Measurements from ENCODE around the gene PMM2.
"Not testable (repeated sequence)": the region's sequence is repeated elsewhere in the genome, so short reads cannot be mapped to it uniquely, and the experiment has no call there.

Gene PMM2

DNA sequence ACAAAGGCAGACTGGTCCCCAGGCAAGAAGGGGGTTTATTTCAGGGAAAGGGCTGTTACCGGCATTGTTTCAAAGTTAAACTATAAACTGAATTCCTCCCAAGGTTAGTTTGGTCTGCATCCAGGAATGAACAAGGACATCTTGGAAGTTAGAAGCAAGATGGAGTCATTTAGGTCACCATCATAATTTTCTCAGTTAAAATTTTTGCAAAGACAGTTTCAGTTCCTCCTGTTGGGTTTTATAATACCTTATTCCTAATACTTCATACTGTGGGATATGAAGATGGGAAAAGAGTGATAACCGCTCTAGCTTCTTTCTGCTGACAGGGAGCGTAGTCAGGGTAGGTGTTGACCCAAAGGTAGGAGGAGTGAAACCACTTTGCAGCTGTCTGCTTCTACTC is 24.8 kb downstream of the PMM2 start:
- no peak for DNase-seq

DNA sequence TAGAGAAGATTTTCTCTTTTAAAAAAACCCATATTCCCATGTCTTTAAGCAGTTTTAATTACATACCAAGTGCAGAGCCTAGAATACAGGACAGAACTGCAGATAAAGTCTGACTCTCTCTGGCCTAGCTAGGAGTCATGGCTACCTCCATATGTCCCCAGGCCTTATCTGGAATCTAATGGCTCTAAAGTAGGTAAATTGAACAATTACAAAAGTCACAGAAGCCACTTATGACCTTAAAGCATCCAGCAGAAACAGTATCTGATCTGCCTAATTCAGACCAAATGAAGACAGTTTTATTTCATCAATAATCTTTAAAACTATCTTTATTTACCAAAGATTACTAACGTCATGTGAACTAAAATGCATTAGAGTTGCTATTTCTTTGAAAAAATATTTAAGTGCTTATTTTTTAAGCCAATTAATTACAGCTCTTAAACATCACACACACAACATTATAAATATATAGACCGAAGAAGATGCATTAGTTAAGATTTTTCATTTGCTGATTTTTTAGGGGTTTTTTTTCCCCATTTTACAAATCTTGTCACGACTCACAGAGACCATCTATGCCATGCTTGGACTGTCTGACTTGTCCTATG is 28.7 kb downstream of the PMM2 start:
- DNase-seq = no peak

DNA sequence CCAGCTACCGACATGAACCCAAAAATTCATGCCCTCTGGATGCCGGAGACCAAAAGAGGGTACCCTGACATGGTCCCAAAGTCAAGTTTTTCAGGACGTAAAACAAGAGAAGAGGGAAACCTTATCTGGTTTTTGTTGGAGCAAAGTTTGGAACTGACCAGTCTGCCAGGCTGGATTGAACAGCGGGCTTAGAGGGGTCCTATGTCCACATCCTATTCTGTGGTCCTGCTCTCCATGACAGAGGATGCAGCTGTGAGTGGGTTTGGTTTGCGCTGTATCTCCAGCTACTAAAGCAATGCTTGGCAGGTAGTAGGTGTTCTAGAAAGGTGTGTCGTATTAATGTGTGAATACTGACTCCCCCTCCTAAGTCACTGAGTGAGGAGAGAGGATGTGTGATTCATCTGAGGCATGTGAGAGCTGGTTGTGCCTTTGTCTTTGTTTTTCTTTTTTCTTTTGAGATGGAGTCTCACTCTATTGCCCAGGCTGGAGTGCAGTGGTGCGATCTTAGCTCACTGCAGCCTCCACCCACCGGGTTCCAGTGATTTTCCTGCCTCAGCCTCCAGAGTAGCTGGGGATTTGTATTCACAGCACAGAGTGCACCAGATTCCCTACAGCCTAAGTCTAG is 31.0 kb downstream of the PMM2 start:
- no peak for DNase-seq

DNA sequence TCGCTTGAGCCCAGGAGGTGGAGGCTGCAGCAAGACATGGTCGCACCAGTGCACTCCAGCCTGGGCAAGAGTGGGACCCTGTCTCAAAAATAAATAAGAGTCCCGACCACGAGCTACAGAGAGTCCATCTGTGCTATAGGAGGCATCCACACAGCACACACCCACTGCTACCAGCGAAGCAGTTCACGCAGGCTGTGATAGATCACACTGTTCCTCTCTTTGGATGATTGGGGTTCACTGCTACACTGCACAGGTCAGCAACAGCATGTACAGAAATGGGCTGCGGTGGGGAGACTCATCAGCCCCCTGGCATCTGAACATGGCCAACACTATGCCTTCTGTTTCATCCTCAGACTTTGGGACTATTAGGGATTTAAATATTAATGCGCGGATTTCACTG is 33.8 kb downstream of the PMM2 start:
- no peak for DNase-seq

DNA sequence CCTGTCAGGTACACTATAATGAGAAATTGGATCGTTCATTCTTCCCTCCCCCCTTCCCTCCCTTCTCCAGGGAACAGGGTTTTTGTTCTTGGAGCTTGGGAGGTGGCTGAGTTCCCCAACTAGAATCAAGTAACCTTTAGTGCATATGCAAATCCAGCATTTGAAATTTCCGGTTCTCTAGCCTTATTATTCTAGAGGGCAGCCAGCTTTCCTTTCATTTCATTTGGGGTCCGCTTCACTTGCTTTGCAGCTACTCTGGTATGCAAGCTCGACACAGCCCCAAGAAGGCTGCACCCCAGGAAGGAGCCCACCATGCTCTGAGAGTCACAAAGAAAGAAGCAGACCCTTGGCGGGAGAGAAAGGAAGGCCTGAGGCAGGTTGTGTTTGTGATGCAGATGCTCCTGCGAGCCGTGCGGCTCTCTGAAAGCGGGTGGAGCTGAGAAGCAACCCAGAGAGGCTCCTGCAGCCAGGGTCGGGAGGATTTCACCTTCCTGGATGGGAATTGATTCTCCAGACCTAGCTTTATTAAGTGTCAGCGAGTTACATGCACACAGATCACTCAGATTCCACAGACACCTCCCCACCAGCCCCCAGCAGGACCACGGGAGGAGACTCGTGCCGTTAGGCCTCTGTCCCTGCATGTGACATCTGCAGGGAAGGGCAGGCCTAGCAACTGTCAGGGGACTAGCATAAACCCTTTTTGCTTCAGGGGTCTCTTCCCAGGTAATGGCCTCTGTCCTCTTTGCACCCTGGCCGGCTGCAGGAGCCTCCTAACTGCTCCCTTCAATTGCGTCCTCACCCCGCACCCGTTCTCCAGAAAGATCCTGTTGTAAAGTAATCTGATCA is 34.5 kb downstream of the PMM2 start:
- no peak for DNase-seq

DNA sequence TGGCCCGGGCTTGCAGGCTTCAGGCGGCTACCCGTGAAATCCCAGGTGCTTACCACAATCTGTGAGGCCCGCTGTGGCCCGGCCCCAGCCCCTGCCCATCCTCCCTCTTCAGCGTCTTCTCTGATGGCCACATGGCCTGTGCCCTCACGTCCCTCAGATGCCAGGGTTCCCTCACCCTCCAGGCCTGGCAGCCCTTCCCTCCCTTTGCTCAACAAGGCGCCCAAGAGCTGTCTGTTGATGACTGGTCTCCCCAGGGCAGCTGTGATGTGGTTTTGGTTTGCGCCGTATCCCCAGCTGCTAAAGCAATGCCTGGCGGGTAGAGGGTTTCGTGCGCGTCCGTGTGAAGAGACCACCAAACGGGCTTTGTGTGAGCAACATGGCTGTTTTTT is 35.1 kb downstream of the PMM2 start:
- no peak for DNase-seq

DNA sequence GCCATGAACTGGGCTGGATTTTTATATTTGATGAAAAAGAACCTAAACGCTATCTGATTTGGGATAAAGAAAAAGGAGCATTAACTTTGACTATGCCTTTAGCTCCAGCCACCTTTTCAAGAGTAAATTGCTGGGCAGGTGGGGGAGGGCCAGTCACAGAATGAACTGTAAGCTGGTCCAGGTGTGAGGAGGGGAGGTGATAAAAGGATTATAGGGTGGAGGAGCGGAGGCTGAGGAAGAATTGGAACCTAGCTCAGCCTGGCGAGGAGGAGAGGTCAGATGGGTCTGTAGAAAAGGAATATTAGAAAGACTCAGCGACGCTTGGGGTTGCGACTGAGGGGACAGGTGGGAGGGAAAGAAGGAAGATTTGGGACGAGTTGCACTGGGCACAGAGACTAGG is 39.2 kb downstream of the PMM2 start:
- not testable (repeated sequence) for DNase-seq

DNA sequence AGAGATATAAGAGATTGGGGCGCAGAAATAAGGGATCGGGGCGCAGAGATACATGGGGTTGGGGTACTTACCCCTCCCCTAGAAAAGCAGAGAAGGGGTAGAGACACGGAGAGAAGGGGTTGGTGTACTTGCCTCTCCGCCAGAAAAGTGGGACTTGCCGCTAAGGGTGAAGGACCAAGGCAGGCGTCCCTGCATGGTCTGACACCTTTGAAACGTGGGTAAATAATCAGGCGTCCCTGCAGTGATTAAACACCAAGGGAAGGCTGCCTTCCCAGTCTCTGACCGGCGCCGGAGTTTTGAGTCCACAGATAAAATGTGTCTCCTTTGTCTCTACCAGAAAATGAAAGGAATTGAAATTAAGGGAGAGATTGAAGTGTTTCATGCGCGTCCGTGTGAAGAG is 40.0 kb downstream of the PMM2 start:
- not testable (repeated sequence) for DNase-seq

DNA sequence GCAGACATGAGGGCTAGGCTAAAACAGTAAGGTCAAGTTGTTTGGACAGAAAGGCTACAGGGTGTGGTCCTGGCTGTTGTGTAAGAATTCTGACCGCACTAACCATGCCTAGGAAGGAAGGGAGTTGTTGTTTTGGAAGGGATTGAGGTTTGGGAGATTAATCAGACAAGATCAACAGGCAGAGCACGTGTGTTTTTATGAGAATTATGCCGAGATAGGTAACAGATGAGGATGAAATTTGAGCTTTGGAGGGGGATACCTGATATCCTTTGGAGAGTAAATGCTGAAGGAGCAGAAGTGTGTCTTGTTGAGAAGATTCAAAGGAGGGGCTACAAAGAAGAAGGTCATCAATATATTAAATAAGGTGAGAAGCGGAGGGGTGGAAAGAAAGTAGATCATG is 44.4 kb downstream of the PMM2 start:
- DNase-seq = not testable (repeated sequence)

DNA sequence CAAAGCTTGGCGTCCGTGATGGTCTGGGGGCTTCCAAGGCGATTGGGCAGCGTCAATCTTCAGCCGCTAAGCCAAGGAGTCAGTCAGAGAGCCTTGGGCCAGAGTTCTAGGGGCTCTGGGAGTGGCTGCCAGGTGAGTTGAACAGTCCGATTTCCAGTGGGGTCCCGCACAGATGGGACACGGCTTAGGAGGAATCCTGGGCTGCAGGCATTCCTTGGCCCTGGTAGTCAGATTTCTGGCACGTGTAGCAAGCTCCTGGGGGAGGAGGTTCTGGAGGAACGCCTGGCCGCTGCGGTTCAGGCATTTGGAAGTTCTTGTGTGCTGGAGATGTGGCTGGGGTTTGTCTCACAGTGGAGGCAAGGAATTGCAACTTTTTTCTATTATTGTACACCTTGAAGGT is 45.7 kb downstream of the PMM2 start:
- not testable (repeated sequence) for DNase-seq

DNA sequence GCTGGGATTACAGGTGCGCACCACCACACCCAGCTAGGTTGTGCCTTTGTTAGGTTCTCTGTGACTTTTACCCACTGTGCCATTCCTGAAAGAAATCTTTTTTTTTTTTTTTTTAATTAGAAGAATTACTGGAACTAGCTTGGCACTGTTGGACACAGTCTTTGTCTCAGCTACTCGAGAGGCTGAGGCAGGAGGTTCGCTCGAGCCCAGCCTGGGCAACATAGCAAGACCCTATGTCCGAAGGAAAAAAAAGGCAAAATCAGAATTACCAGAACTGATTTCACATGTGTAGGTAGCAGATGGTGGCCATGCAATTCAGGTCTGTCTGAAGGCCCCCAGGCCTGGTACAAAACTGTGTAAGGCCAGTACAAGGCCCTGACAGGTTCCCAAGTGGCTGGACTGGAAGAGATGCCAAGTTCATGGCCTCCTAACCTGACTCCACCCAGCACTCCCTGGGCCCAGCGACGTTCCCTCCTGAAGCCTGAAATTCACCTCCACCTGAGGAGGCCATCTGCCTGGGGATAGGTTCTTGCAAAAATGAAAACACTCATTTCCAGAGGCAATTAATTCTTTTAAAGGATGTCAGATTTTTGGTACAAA is 48.2 kb downstream of the PMM2 start:
- no peak for DNase-seq

DNA sequence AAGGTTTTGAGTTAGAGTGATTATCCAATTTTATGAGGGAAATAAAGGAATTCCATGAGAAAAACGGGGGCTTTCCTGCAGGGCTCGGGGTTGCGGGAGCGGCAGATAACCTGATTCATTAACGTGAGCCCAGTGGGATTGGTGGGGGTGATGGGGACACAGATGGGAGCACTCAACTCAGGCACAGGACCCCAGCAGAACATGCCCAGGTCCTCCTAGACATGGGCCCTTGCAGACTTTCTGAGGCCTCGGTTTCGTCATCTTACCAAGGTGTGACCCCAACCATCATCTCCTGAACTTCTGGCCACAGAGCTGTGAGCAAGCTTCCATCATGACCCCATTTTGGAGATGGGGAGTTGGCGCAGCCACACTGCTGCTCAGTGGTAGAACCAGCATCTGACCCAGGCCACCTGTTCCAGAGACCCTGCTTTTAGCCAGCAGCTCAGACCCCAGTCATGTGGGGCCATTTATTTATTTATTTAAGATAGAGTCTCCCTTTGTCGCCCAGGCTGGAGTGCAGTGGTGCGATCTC is 48.8 kb downstream of the PMM2 start:
- DNase-seq = no peak

DNA sequence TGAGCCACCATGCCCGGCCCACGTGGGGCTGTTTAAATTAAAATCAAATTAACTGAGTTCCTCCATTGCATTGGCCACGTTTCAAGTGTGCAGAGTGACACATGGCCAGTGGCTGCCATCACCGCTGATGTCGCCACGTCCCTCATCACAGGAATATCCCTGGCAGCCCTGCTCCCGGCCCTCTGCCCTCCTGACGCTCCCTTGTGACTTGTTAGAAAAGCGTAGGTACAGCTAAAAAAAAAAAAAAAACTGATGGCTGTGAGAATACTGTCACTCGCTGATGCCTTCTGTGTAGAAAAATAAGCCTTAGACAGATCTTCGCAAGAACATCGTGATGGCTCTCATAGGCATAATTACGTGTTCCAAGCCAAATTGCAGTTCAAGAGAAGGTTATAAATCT is 49.5 kb downstream of the PMM2 start:
- no peak for DNase-seq

DNA sequence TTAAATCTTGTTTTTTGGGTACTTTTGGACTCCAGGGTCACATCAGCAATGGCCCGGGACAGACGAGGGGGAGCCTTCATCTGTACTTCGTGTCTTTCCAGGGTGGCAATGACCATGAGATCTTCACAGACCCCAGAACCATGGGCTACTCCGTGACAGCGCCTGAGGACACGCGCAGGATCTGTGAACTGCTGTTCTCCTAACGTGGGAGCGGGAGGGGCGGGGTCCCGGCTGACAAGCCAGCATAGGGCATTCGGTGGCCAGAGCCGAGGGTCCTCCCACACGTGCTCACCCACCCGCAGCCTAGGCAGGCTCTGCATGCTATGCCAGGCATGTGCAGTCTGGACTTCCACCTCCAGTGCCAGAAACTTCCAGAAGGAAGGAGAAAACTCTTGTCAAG is 50.0 kb downstream of the PMM2 start:
- no peak for DNase-seq

DNA sequence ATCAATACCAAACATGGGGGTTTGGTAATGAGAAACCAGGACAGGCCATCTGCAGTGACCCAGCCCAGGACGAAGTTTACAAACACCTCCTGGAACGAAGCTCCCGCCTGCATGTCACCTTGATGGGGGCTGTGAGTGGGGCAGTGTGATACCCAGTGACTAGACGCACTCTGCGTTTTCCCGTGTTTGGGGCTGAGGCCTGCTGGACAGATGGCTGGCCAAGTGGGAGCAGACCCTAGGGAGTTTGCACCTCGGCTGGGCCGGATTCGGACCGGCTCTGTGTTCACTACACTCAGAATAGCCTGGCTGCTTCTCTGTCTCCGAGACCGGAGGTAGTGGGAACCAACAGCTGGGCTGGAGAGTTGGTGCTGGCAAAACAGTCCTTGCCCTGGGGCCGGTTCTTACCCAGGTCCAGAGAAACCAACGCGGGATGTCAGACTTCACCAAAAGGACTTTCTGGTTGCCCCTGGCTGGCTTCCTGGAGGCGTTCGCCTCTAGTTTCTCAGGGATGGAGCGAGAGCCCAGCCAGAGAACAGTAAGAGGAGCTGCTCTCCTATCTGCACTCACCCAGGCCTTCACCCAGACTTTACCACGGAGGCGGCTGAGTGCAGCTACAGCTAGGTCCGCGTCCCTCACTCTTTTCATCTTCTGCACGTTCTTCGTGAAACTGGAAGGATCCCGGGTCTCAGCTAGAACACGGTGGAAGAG is 50.7 kb downstream of the PMM2 start:
- DNase-seq = no peak

DNA sequence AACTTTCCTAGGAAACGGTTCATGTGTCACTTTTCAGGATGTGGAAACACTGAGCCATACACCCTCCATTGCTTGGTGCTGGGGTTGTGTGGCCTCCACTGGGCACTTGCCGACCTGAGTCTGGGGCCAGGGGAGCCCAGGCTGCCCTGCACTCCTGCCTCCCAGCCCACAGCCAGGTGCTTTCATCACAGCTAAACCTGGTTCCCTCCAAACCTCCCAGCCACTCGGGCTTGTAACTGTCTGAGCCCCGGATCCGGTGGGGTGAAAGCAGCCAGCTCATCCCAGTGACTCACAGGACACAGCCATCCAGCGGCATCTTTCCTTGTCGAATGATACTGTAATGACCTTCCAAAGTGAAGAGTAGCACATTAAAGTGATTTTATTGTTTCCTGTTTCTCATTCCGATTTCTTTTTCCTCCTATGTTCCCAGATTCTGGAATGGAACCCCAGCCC is 51.3 kb downstream of the PMM2 start:
- no peak for DNase-seq

DNA sequence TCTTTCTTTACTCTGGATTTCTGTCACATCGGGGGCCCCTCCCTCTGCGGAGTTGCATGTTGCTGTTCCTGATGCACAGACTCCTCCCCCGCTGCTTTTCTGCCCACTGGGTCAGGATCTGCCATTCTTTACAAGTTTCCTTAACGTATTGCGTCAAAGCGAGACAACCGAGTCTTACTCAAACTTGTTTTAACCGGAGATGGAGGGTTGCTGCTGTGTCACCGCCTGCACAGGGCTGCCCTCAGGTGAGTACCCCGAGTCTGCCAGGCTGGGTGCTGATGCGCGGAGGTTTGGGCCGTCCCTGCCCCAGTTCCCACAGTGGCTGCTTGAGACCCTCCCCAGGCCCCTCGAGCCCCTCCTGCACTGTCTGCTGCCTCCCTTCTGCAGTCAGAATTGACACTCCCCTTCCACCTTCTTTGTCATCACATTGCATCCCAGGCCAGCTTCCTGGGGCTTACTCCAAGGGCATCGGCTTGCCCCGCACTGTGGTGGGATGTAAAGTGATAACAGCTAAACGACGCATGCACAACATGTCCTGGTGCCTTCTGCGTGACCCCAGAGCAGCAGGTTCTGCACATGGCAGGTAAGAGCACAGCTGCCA is 51.9 kb downstream of the PMM2 start:
- no peak for DNase-seq

DNA sequence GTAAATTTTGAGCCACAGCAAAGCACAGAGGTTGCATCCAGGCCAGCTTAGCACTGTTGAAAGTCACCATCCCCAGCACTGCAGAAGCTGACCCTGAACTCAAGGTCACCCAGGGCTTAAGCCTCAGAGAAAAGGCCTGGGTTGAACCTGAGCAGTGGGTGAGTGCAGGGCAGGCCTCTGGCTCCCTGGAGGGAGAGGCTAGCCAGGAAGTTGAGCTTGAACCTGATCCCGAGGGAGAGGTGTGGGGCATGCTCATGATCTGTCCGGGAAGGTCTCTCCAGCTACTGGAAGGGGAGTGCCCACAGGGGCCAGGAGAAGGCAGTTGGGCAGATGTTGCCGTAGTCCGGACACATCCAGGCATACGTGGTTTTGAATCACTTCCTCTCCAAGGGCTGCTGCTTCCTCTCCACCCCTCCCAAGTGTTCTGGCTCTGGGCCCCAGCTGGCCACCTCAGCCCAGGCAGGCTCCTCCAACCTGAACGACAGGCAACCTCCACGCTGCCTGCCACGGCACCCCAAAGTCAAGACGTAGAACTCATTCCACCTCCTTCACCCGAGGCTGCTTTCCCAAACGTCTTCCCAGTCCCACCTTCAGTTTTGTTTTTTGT is 52.7 kb downstream of the PMM2 start:
- no peak for DNase-seq

DNA sequence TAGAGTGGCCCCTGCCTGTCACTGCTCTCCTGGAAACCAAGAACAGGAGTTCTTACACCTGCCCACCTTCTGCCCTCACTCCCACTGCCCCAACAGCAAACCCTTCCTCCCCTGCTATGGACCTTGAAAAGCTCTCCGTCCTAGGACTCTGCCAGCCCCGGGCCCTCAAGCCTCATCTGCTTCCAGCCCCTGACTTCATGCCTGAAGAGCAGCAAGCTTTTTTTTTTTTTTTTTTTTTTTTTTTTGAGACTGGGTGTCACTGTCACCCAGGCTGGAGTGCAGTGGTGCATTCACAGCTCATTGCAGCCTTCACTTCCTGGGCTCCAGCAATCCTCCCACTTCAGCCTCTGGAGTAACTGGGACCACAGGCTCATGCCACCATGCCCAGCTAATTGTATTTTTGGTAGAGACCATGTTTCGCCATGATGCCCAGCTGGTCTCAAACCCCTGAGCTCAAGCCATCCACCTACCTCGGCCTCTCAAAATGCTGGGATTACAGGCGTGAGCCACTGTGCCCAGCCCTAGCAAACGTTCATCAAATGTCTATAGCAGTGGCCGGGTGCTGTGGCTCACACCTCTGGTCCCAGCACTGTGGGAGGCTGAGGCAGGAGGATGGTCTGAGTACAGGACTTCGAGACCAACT is 54.2 kb downstream of the PMM2 start:
- no peak for DNase-seq

DNA sequence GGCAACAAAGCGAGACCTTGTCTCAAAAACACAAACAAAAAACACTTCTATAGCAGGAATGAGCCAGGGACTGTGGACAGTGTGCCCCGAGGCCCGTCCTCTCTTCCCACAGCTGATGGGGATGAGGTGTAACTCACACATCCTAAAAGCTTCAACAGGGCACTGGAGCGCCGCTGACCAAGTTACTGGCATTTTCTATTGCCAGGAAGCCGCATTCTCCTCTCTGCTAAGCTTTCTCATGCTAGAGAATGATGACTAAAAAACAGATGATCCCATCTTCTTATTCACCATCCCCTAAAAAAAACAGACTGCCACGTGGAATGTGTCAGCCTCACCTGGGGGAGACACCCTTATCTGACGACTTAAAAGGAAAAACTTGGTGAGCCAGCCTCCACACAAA is 54.9 kb downstream of the PMM2 start:
- no peak for DNase-seq

DNA sequence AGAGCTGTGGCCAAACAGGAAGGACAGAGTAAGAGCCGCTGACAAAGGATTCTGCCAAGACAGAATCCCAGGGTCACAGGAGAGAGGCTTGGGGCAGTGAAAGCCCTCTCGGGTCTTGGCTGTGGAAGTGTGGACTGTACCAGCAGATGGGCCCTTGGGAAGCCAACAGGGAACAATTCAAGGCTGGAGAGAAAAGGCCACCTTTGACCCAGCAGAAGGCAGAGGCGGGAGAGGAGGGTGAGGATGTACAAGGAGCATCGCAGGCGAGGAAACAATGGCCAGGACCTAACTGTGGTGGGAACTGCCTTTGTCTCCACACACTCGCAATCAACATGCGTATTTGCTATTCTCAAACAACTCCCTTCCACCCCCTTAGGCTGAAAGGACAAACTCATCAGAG is 55.5 kb downstream of the PMM2 start:
- no peak for DNase-seq

DNA sequence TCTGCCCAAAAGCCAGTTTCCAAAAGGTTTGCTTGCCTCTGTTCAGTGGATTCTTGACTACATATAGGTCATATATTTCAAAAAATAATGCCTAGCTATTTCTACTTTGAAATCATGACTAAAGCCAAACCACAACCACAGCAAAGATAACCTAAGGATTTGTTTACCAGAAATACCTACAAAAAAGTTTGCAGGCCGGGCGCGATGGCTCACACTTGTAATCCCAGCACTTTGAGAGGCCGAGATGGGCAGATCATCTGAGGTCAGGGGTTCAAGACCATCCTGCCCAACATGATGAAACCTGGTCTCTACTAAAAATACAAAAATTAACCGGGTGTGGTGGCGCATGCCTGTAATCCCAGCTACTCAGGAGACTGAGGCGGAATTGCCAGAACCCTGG is 56.0 kb downstream of the PMM2 start:
- DNase-seq = no peak

Measured in stimulated activated naive CD4-positive, alpha-beta T cell treated with Interleukin-2 at 50 U/mL for 16 hours (primary cell).